HAP-1 (cell line): ENCODE measurements around the gene LIPK.

Experiments
- DNase-seq, 2 experiments: peaks; one replicate each; pipeline ENCODE4 v3.0.0-alpha.2; 2016 to 2020; ENCODE audit warnings: low spot score in 2 of 2
- H3K27me3 ChIP-seq: fragments of 250-450 bp; sonication (Bioruptor Pico); 2 replicates; pipeline ENCODE4 v1.5.1; 2020; ENCODE audit warnings: low read depth, mild to moderate bottlenecking, moderate library complexity
- H3K36me3 ChIP-seq: fragments of 250-450 bp; sonication (Bioruptor Pico); replicated peaks from 2 replicates; pipeline ENCODE4 v1.5.1; 2020; ENCODE audit warnings: mild to moderate bottlenecking
- H3K4me1 ChIP-seq: fragments of 250-450 bp; sonication (Bioruptor Pico); 2 replicates; pipeline ENCODE4 v1.5.1; 2020; ENCODE audit warnings: mild to moderate bottlenecking
- H3K4me3 ChIP-seq: fragments of 250-450 bp; sonication (Bioruptor Pico); 2 replicates; pipeline ENCODE4 v1.5.1; 2020; ENCODE audit warnings: mild to moderate bottlenecking, moderate library complexity
- H3K9me3 ChIP-seq: fragments of 250-450 bp; sonication (Bioruptor Pico); 2 replicates; pipeline ENCODE4 v1.5.1; 2020; ENCODE audit warnings: mild to moderate bottlenecking, moderate library complexity
- in situ Hi-C: fragments of 300-500 bp; cut with MboI; formaldehyde crosslinking; loops from 3 replicates; pipeline ENCODE4 v1.14.3; 2020; ENCODE audit warnings: low sequenced_read_pairs, inconsistent platforms, mixed read lengths

The LIPK gene

DNA sequence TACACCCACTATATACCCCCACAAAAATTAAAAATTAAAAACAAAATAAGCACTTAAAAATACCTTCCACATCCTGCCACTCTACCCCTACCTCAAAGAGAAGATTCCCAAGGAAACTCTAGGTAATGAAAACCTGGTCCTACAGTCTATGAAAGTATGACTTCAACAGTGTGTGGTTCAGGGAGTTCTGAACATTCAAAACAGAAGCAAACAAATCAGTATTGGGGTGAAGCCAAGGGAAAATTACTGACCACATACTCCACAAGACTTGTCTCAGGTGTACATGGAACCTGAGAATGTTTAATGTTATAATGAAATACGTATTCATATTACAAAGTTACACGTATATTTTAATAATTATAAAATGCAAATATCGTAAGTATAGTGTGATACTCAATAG is 76.2 kb downstream of the LIPK start:
- no peak overlapping the region for H3K4me3 ChIP-seq
- no peak for DNase-seq
- H3K36me3 ChIP-seq, result no peaks in the 10 kb centered on the region
- H3K9me3 ChIP-seq, result no peaks in the 10 kb centered on the region
- no peaks in the 10 kb centered on the region for H3K27me3 ChIP-seq
- in situ Hi-C loops, result no loop called here
- H3K4me1 ChIP-seq, result peaks cover 12% of the 10 kb centered on the region

DNA sequence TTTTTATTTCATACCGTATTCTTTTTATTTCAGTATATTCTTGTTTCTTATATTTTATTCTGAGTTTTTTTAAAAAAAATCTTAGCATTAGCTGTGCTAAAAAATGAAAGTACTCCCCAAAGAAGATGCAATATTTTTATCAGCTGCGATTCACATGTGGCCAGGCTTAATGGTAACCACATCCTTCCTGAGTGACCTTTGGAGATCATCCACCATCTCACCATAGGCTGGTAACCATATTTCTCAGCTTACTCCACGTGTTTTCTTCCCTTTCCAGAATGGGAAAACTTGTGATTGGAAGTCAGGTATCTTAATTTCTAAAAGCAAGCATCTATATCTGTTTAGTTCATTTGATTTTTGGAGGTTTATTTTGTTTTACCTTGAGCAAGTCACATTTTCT is 77.7 kb downstream of the LIPK start:
- H3K9me3 ChIP-seq, result no peaks in the 10 kb centered on the region
- peaks cover 12% of the 10 kb centered on the region for H3K4me1 ChIP-seq
- in situ Hi-C loops, result no loop called here
- DNase-seq, result no peak
- H3K4me3 ChIP-seq, result no peak overlapping the region
- no peaks in the 10 kb centered on the region for H3K27me3 ChIP-seq
- no peaks in the 10 kb centered on the region for H3K36me3 ChIP-seq

DNA sequence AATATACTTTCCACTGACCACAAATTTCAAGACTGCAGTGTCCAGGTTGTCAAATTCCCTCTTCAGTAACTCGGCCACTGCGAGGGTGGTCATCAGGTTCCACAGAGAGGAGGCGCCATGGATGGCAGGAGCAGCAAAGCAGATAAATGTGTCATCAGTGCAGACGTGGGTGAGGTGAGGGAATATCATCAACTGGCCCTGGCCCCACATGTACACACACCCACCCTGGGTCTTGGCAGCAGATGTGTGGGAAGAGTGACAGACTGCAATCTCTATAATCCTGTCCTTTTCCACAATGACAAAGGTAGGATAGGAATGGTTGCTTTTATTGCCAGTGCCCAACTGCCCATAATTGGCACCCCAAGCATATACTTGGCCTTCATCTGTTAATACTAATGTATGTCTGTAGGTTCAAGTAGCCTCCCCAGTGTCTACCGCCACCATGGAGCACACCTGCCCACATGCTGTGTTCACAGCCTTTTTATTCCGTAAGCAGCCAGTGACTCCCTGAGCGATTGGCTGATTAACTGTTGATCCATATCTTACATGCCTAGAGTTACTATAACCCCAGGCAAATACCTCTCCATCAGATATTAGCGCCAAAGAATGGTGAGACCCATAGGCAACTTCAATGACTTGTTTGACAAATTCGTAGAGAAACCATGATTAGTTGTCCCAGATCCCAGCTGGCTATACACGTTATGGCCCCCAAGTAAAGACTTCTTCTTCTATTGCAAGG is 80.2 kb downstream of the LIPK start:
- Histone ChIP-seq H3K36me3 (no peaks in the 10 kb centered on the region), H3K4me1 (peaks cover 6% of the 10 kb centered on the region), H3K27me3 (no peaks in the 10 kb centered on the region), H3K9me3 (no peaks in the 10 kb centered on the region), H3K4me3 (no peak overlapping the region)
- no peak for DNase-seq
- in situ Hi-C loops, result no loop called here

DNA sequence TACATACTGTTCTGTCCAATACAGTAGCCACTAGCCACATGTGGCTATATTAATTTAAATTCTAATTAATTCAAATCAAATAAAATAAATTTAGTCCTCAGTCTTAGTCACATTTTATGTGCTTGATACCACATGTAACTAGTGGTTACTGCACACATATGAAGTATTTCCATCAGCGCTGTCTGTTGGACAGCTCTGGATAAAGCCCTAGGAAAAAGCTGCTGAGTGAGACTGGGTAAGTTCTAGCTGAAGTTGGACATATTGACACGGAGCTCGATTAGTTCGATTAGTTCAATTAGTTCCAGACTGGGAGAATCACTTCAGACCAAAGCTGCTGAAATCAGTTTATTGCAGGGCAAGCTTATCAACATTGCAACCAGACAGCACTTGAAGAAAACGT is 81.4 kb downstream of the LIPK start:
- in situ Hi-C loops, result no loop called here
- Histone ChIP-seq H3K9me3 (no peaks in the 10 kb centered on the region), H3K4me1 (no peaks in the 10 kb centered on the region), H3K36me3 (no peaks in the 10 kb centered on the region), H3K4me3 (no peak overlapping the region), H3K27me3 (no peaks in the 10 kb centered on the region)
- DNase-seq, result no peak

DNA sequence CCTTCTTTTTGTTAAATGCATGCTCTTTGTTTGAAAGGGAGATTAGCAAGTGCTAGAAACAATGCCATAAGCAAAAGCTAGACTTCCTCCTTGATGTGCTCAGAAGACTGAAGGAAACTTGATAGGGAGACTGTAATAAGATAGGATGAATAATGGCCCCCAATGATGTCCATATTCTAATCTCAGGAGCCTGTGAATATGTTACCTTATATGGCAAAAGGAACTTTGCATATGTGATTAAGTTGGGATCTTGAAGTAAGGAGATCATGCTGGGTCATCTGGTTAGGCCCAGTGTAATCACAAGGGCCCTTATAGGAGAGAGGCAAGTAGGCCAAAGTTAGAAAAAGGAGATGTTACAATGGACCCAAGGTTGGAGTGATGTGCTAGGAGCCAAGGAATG is 82.9 kb downstream of the LIPK start:
- in situ Hi-C loops, result no loop called here
- no peak for DNase-seq

DNA sequence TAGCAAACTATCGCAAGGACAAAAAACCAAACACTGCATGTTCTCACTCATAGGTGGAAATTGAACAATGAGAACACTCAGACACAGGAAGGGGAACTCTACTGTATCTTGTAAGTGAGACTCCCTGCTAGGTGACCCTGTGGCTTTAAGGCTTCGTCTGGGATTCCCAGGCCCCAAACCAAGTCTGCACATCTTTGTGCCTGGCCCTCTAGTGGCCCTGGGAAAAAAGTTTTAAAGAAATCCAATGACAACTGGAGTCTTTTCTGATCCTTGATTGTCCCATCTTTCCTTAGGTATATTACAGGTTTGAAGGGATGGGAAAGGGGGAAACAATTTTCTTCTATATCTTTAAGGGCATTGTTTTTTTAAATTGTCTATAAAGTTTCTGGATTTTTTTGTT is 85.9 kb downstream of the LIPK start:
- peak; percentile 65 to 66 for DNase-seq
- no peaks in the 10 kb centered on the region for H3K27me3 ChIP-seq
- H3K36me3 ChIP-seq, result no peaks in the 10 kb centered on the region
- no peaks in the 10 kb centered on the region for H3K4me1 ChIP-seq
- no peaks in the 10 kb centered on the region for H3K9me3 ChIP-seq
- no peak overlapping the region for H3K4me3 ChIP-seq
- in situ Hi-C loops, result no loop called here

More for the DNA sequence above, 82.9 kb downstream of the LIPK start:
- Histone ChIP-seq H3K27me3 (no peaks in the 10 kb centered on the region), H3K9me3 (no peaks in the 10 kb centered on the region), H3K4me3 (no peak overlapping the region), H3K36me3 (no peaks in the 10 kb centered on the region), H3K4me1 (no peaks in the 10 kb centered on the region)

DNA sequence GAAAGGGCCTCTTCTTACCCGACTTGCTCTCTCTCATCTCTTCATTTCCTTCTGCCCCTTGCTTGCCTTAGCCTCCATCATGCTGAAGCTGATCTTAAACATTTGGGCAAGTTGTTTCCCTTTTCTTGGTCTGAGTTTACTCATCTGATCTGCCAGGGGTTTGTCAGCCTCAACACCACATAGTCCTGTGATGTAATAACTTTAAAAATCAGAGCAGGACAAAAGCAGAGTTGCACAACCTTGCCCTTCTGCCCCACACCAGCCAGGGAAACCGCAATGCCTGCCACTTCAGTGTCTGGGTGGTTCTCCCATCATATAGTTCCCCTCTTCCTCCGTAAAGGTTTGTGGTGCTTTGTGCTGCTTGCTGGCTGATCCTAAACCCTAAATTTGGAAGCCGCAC is 86.6 kb downstream of the LIPK start:
- no peak overlapping the region for H3K4me3 ChIP-seq
- no peaks in the 10 kb centered on the region for H3K27me3 ChIP-seq
- in situ Hi-C loops, result no loop called here
- no peaks in the 10 kb centered on the region for H3K4me1 ChIP-seq
- H3K9me3 ChIP-seq, result no peaks in the 10 kb centered on the region
- no peaks in the 10 kb centered on the region for H3K36me3 ChIP-seq
- DNase-seq, result no peak

DNA sequence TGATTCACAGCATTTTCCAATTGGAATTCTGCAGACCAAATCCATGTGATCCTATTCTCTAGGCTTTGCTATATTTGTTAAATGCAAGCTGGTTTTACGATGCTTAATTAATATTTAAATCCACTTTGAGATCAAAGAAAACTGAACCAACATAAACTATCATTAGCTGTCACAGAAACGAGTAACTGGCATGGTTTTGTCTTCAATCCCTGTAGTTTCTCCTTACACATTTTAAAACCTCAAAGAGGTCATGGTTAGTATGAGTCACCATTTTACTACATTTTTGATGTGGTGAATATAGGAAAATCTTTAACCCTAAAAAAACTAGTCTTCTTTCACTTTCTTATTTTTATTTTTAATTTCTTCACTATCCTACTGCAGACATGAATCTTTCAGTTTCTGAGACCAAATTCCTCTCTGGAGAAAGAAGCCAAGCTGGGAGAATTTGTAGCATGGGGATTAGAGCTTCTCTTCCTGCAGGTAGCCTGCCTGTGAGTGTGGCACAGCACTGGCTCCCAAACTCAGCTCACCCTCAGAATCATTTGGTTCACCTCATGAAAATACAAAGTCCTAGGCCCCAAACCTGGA is 87.8 kb downstream of the LIPK start:
- Histone ChIP-seq H3K27me3 (no peaks in the 10 kb centered on the region), H3K4me3 (no peak overlapping the region), H3K9me3 (no peaks in the 10 kb centered on the region), H3K36me3 (no peaks in the 10 kb centered on the region), H3K4me1 (no peaks in the 10 kb centered on the region)
- in situ Hi-C loops, result no loop called here
- DNase-seq, result no peak

DNA sequence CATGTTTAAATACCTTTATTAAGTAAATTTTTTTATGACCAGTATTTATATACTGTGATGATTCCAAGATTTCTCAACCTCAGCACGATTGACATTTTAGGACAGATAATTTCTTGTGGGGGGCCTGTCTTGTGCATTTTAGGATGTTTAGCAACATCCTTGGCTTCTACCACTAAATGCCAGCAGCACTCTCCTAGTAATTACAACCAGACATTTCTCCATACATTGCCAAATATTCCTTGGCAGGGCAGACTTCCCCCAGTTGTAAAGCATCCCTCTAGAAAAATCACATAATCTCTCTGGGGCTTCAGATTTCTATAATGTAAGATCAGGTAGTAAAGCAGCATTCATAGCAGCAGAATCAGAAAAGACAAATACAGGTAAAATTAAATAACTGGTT is 88.7 kb downstream of the LIPK start:
- no peaks in the 10 kb centered on the region for H3K9me3 ChIP-seq
- in situ Hi-C loops, result no loop called here
- no peaks in the 10 kb centered on the region for H3K27me3 ChIP-seq
- no peak overlapping the region for H3K4me3 ChIP-seq
- H3K4me1 ChIP-seq, result no peaks in the 10 kb centered on the region
- H3K36me3 ChIP-seq, result no peaks in the 10 kb centered on the region
- DNase-seq, result no peak

DNA sequence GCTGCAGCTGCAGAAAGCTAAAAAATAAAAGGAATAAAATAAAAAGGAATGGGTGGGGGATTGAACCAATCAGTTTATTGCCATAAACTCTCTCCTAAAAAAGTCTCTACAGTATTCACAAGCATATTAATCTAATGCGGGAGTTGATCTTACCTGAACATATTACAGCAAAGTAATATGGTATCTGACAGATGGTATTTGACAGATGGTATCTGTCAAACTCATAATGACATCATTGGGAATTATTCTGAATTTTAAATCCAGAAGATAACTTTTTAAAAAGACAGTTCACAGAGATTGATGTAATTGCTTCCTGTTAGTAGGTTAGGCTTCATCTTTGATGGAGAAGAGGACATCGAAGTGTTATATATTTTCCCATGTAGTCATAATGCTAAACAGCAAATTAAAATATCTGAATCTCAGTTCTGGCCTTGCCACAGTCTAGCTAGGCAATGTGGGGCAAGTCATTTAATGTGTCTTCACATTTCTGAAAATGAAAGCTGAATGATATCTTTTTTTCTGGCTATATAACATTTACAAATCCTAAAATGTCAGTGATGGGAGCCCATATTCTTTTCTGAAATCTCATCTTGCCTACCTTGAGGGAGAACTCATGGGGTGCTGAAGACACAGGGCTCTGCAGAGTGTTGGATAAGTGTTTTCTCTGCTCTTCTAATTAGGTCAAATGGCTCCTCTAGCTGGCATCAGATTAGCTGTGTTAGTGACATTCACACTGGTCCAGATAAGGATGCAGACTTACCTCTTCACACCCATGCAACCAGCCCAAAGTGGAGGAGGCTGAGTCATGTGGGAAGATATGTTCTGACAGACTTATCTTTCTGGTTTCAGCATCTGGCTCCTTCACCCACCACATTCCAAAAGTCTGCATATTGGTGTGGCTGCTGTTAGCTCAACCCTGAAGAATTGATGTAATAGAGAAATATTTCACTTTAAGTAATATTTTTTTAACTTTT is 94.4 kb downstream of the LIPK start:
- in situ Hi-C loops, result loop anchor here (25.0 kb wide), 1 partner anchor 113 kb away; no protein-coding TSS in a partner anchor
- H3K9me3 ChIP-seq, result no peaks in the 10 kb centered on the region
- no peaks in the 10 kb centered on the region for H3K36me3 ChIP-seq
- no peak overlapping the region for H3K4me3 ChIP-seq
- H3K4me1 ChIP-seq, result no peaks in the 10 kb centered on the region
- no peaks in the 10 kb centered on the region for H3K27me3 ChIP-seq
- no peak for DNase-seq
